Mesenteric fat pad (tissue), 1 donor: ENCODE measurements around the gene C2orf15. TPM values are rescaled to one million over a fixed set of nuclear protein-coding genes. Genes with fewer than 3 reads are reported as not detected.
"Not testable (repeated sequence)": the region's sequence is repeated elsewhere in the genome, so short reads cannot be mapped to it uniquely, and the experiment has no call there.

Experiments
- DNase-seq: peaks from one replicate; pipeline ENCODE4 v3.0.0-alpha.2; 2020; ENCODE audit warnings: low spot score
- long read RNA-seq: library from polyadenylated mRNA; unstranded; transcript quantifications from one replicate; pipeline ENCODE4 v2.0.0, GENCODE V29; 2020
- total RNA-seq: library from RNA; stranded (reverse); fragmentation: NEBNext Ultra II Directional; extraction: Animal tissue kit (Norgen Biotek cat#: 25700); gene quantifications from one replicate; pipeline ENCODE4 v1.2.1, GENCODE V29; 2021
- donor health status: DM: yes; HTN: yes; CAD: no.

The C2orf15 gene
- 0.32 TPM for total RNA-seq
- long read RNA-seq, partial matches to known transcripts = 0 of 3 reads
- long read RNA-seq, other reads (novel, unspliced or antisense) = 0 of 3 reads

GRCh38 chr2:99141110-99142108, at the start of gene C2orf15:
Gene C2orf15, plus strand, starts transcription at chr2:99141707. Its CDS starts 8,852 bp downstream, at chr2:99150559.
- DNase-seq = peak; percentile 97

GRCh38 chr2:99096728-99097127, 44.8 kb upstream of the C2orf15 start:
- DNase-seq = no peak

GRCh38 chr2:99101697-99102096, 39.8 kb upstream of the C2orf15 start:
- no peak for DNase-seq

GRCh38 chr2:99104006-99104405, 37.5 kb upstream of the C2orf15 start:
- no peak for DNase-seq

- DNase-seq = no peak
Observed at GRCh38 chr2:99106913-99107312, 34.6 kb upstream of the C2orf15 start.

- no peak for DNase-seq
Observed at GRCh38 chr2:99111236-99111635, 30.3 kb upstream of the C2orf15 start.

- no peak for DNase-seq
Observed at GRCh38 chr2:99111945-99112344, 29.6 kb upstream of the C2orf15 start.

- DNase-seq = no peak
Observed at GRCh38 chr2:99112617-99113016, 28.9 kb upstream of the C2orf15 start.

- DNase-seq = no peak
Observed at GRCh38 chr2:99127981-99128380, 13.5 kb upstream of the C2orf15 start.

GRCh38 chr2:99135044-99135556, 6.4 kb upstream of the C2orf15 start:
- not testable (repeated sequence) for DNase-seq

GRCh38 chr2:99139003-99139402, 2.5 kb upstream of the C2orf15 start:
- DNase-seq = no peak

GRCh38 chr2:99140056-99140859, 1.2 kb upstream of the C2orf15 start:
- no peak for DNase-seq

- DNase-seq = no peak
Observed at GRCh38 chr2:99140860-99141109, 722 bp upstream of the C2orf15 start.

- DNase-seq = no peak
Observed at GRCh38 chr2:99150706-99151105, 9.2 kb downstream of the C2orf15 start.

GRCh38 chr2:99152199-99152895, 10.8 kb downstream of the C2orf15 start:
- no peak for DNase-seq

GRCh38 chr2:99153921-99154604, 12.6 kb downstream of the C2orf15 start:
- no peak for DNase-seq

- peak; percentile 95 for DNase-seq
Observed at GRCh38 chr2:99154643-99155536, 13.4 kb downstream of the C2orf15 start, which contains the start of the genes LIPT1 and TSGA10. Gene LIPT1, plus strand, starts transcription at chr2:99154967. Its CDS starts 6,991 bp downstream, at chr2:99161958. Gene TSGA10, minus strand, starts transcription at chr2:99154942. Its CDS starts 45,503 bp downstream, at chr2:99109439.

- DNase-seq = no peak
Observed at GRCh38 chr2:99156891-99157290, 15.4 kb downstream of the C2orf15 start.

GRCh38 chr2:99158599-99158998, 17.1 kb downstream of the C2orf15 start:
- no peak for DNase-seq
